Calu3 (cell line): Measurements from ENCODE around the gene NRCAM. TPM values are rescaled to one million over a fixed set of nuclear protein-coding genes. Genes with fewer than 3 reads are reported as not detected.

Experiments used
- BruUV-seq: library from RNA; stranded (reverse); fragments of 400-500 nt; replicated peaks from 2 replicates; lab custom pipeline; 2021; lab: Mats Ljungman, UMichigan
- CTCF ChIA-PET: fragments of 300-600 bp; sonication (Branson Sonifier 250); formaldehyde crosslinking; loops from one replicate; lab custom pipeline; 2022; ENCODE audit warnings: antibody characterized with exemption; lab: Charles Lee
- DNase-seq: peaks from one replicate; pipeline ENCODE4 v3.0.0; 2022
- H3K27ac Mint-ChIP-seq: one replicate; pipeline ENCODE4 v1.8.0; 2022; ENCODE audit warnings: mixed read lengths; ENCODE audit not compliant: unreplicated experiment
- H3K27me3 Mint-ChIP-seq: one replicate; pipeline ENCODE4 v1.8.0; 2022; ENCODE audit warnings: mixed read lengths; ENCODE audit not compliant: unreplicated experiment
- H3K36me3 Mint-ChIP-seq: one replicate; pipeline ENCODE4 v1.8.0; 2022; ENCODE audit warnings: mild to moderate bottlenecking, moderate library complexity, mixed read lengths; ENCODE audit not compliant: insufficient read depth, unreplicated experiment
- H3K4me1 Mint-ChIP-seq: one replicate; pipeline ENCODE4 v1.8.0; 2022; ENCODE audit warnings: mild to moderate bottlenecking, low read depth, mixed read lengths; ENCODE audit not compliant: unreplicated experiment
- H3K4me3 Mint-ChIP-seq: one replicate; pipeline ENCODE4 v1.8.0; 2022; ENCODE audit warnings: mild to moderate bottlenecking, low read depth, moderate library complexity, mixed read lengths; ENCODE audit not compliant: unreplicated experiment
- H3K9me3 Mint-ChIP-seq: one replicate; pipeline ENCODE4 v1.8.0; 2022; ENCODE audit warnings: low read depth, mixed read lengths; ENCODE audit not compliant: unreplicated experiment
- intact Hi-C: fragments of 100-400 bp; cut with micrococcal nuclease; formaldehyde crosslinking; loops from one replicate; pipeline ENCODE4 v1.10.0; 2022; ENCODE audit not compliant: unreplicated experiment
- total RNA-seq: library from RNA; stranded (reverse); gene quantifications from 2 replicates; pipeline ENCODE4 v1.2.3, GENCODE V29; 2022
- TF ChIP-seq, protein P1 (sequence below): fragments of 200-600 bp; IDR thresholded peaks from one replicate; pipeline ENCODE4 v1.8.0; 2022; ENCODE audit warnings: antibody characterized with exemption; ENCODE audit not compliant: unreplicated experiment

The NRCAM gene
- total RNA-seq, 1 experiment from 2014 or later = 15.0 TPM

DNA sequence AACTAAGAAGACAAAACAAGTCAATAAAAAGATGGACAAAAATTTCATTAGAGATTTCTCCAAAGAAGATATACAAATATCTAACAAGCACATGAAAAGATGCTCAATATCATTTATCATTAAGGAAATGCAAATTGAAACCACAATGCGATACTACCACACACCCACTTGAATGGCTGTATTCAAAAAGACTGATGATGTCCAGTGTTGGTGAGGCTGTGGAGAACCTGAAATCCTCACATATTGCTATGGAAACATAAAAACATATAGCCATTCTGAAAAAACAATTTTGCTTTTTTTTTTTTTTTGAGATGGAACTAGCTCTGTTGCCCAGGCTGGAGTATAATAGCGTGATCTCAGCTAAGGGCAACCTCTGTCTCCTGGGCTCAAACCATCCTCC is 202.0 kb downstream of the NRCAM start:
- TF ChIP-seq, protein P1, sequence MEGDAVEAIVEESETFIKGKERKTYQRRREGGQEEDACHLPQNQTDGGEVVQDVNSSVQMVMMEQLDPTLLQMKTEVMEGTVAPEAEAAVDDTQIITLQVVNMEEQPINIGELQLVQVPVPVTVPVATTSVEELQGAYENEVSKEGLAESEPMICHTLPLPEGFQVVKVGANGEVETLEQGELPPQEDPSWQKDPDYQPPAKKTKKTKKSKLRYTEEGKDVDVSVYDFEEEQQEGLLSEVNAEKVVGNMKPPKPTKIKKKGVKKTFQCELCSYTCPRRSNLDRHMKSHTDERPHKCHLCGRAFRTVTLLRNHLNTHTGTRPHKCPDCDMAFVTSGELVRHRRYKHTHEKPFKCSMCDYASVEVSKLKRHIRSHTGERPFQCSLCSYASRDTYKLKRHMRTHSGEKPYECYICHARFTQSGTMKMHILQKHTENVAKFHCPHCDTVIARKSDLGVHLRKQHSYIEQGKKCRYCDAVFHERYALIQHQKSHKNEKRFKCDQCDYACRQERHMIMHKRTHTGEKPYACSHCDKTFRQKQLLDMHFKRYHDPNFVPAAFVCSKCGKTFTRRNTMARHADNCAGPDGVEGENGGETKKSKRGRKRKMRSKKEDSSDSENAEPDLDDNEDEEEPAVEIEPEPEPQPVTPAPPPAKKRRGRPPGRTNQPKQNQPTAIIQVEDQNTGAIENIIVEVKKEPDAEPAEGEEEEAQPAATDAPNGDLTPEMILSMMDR = no peak
- no peak for DNase-seq
- no peaks in the 10 kb centered on the region for H3K36me3 Mint-ChIP-seq
- peaks cover 20% of the 10 kb centered on the region for H3K4me1 Mint-ChIP-seq
- CTCF ChIA-PET = no interaction called here
- H3K4me3 Mint-ChIP-seq = no peak overlapping the region
- H3K27ac Mint-ChIP-seq = no peak overlapping the region
- H3K27me3 Mint-ChIP-seq = no peaks in the 10 kb centered on the region
- intact Hi-C loops = no loop called here
- no TSS peak for BruUV-seq
- no peaks in the 10 kb centered on the region for H3K9me3 Mint-ChIP-seq

DNA sequence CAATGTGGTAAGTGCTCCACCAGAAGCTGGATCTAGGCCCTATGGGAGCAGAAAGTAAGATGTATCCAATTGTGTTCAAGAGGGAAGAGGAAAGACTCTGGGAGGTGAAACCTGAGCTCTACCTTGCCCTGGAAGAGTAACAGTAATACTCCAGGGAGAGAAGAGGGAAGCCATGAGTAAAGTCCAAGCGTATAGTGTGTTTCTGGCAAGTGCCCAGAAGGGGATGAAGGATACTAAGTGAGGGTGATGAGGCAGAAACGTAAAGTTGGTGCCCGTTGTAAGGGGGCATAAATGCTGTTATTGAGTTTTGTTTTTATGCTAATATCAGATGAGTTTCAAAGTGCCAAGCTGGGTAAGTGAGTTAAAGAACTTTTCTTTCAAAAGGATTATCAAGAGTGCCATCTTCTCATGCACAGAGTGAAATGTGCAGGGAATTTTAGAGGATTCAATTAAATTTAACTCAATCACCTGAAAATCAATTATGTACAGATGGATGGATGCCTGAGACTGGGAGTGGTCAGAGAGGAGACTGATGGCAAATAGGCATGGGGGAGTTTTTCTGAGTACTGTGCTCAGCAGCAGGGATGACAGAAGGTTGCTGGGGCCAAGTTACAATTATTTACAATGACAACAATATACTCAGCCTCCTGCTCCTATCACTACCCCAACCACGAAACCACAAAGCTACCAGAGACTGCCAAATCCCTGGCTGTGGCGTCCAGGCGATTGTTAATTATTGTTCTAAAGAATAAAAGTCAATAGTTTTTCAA is 202.8 kb downstream of the NRCAM start:
- Mint-ChIP-seq H3K9me3 (no peaks in the 10 kb centered on the region), H3K4me3 (peak overlapping the region; percentile 25), H3K4me1 (peaks cover 26% of the 10 kb centered on the region), H3K27ac (no peak overlapping the region), H3K36me3 (no peaks in the 10 kb centered on the region), H3K27me3 (no peaks in the 10 kb centered on the region)
- CTCF ChIA-PET = no interaction called here
- no TSS peak for BruUV-seq
- intact Hi-C loops = no loop called here
- DNase-seq = peak; percentile 26
- TF ChIP-seq, protein P1 = no peak

DNA sequence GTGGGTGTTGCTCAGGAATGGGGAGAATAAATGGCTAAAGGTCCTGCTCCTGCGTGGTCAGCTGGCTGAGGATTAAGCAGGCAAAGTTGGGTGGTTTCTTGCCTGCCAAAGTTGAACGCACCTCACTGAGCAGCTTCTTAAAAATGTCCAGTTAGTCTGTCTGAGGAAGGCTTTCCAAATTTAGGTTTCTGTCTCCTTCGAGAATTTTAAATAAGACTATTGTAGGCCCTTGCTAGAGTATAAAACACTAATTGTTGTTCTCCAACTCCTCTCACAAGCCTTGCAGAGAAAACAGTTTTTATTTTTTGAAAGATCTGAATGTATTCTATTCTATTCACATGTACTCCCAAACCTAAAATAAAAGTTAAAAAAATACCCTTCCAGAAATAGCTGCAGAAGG is 204.1 kb downstream of the NRCAM start:
- intact Hi-C loops = no loop called here
- DNase-seq = no peak
- CTCF ChIA-PET = no interaction called here

DNA sequence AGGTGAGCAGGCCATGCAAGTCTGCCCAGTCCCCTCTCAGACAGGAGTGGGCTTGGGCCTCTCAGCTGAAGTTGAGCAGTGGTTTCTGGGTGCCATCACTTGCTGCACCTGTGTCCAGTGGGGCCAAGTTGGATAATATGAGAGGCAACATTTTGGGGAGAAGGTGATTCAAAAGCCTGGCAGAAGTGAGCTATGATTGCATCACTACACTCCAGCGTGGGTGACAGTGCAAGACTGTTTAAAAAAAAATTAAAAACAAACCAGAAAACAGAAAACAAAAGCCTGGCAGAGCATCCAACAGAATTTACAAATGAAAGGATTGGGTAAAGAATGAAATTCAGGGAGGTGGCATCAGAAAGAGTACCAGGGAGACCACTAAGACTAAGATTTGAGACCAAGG is 204.5 kb downstream of the NRCAM start:
- intact Hi-C loops = no loop called here
- BruUV-seq = no TSS peak
- Mint-ChIP-seq H3K27ac (no peak overlapping the region), H3K4me1 (peaks cover 33% of the 10 kb centered on the region), H3K9me3 (no peaks in the 10 kb centered on the region), H3K27me3 (no peaks in the 10 kb centered on the region), H3K36me3 (no peaks in the 10 kb centered on the region), H3K4me3 (no peak overlapping the region)
- CTCF ChIA-PET = no interaction called here
- no peak for DNase-seq
- TF ChIP-seq, protein P1 = no peak

More for the DNA sequence above, 204.1 kb downstream of the NRCAM start:
- Mint-ChIP-seq H3K27ac (no peak overlapping the region), H3K4me3 (no peak overlapping the region), H3K4me1 (peaks cover 33% of the 10 kb centered on the region), H3K27me3 (no peaks in the 10 kb centered on the region), H3K36me3 (no peaks in the 10 kb centered on the region), H3K9me3 (no peaks in the 10 kb centered on the region)
- no TSS peak for BruUV-seq
- TF ChIP-seq, protein P1 = no peak
